AG09309 (cell line): Measurements from ENCODE around the gene CDHR3.

Experiments
- DNase-seq: peaks from one replicate; pipeline ENCODE4 v3.0.0-alpha.2; 2010; ENCODE audit warnings: low read depth
- H3K4me3 ChIP-seq: 2 replicates; pipeline ENCODE4 v1.5.1; 2011; ENCODE audit warnings: mild to moderate bottlenecking, low read depth, low read length, moderate library complexity; ENCODE audit not compliant: control insufficient read depth
- TF ChIP-seq, protein P1 (sequence below): IDR thresholded peaks from 2 replicates; pipeline ENCODE4 v1.5.1; 2011; ENCODE audit warnings: mild to moderate bottlenecking, low read depth, low read length, inconsistent platforms; ENCODE audit not compliant: insufficient read depth, control insufficient read depth; ENCODE audit errors: missing control alignments

The CDHR3 gene

DNA sequence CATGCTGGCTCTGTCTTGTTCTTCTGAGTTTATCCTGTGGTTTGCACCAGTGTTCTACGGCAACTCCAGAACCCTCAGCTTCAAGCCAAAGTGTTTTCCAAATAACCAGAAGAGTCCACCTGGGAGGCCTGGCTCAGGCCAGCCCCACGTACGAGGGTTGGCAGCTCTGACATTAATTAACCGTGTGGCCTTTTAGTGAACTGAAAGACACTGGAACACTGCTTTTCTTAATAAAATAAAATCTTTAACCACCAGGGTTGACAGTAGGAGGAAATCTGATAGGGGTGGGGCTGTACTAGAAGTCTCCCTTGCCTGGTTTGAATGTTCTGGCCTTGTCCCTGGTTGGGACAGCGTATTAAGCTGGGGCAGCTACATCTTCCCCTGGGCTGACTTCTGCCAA lies 84.1 kb downstream of the CDHR3 start:
- TF ChIP-seq, protein P1, sequence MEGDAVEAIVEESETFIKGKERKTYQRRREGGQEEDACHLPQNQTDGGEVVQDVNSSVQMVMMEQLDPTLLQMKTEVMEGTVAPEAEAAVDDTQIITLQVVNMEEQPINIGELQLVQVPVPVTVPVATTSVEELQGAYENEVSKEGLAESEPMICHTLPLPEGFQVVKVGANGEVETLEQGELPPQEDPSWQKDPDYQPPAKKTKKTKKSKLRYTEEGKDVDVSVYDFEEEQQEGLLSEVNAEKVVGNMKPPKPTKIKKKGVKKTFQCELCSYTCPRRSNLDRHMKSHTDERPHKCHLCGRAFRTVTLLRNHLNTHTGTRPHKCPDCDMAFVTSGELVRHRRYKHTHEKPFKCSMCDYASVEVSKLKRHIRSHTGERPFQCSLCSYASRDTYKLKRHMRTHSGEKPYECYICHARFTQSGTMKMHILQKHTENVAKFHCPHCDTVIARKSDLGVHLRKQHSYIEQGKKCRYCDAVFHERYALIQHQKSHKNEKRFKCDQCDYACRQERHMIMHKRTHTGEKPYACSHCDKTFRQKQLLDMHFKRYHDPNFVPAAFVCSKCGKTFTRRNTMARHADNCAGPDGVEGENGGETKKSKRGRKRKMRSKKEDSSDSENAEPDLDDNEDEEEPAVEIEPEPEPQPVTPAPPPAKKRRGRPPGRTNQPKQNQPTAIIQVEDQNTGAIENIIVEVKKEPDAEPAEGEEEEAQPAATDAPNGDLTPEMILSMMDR, result no peak
- DNase-seq, result no peak
- H3K4me3 ChIP-seq, result no peak overlapping the region

- TF ChIP-seq, protein P1, result no peak
- H3K4me3 ChIP-seq, result no peak overlapping the region
- DNase-seq, result no peak
These were observed 85.0 kb downstream of the CDHR3 start for GRCh38 chr7:106047818-106048705.

DNA sequence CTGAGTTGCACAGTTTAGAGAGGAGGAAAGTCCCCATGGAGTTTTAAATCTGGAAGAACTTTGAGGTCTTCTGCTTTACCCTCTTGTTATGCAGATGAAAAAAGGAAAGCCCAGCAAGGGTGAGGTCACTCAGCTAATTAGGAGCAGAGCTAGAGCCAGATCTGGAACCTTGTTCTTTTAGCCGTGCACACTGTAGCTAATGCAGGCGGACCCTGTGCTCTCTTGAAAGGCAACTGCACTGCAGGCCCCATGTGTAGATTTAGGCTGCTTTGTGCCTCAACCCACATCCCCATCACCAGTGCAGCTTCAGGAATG lies 85.6 kb downstream of the CDHR3 start:
- H3K4me3 ChIP-seq, result no peak overlapping the region
- no peak for DNase-seq
- TF ChIP-seq, protein P1, result no peak

DNA sequence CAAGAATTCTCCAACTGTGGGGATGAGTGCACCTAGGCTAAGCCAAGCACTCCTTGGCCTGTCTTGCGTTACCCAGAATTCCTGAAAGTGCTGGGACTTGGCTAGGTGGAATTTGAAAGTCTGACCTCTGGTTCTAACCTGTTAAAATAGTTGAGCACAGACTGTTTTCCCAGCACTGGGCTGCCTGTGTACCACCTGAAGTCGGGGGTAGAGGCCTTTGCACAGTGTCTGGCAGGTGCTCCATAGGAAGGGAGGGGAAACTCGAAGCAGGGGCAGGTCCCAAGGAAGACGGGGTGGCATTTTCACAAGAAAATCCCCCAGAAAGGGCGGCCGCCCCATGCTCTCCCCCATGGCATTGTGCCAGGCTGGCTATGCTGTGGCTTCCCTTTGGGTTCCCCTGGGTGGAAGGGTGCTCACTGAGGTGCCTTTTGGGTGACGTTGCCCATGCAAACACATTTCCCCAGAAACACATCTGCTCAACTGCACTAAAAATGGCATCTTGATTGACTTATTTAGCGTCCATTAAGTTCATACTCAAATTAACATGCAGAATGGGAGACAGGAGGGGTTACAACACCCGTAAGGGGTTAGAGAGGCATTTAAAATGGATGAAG lies 86.2 kb downstream of the CDHR3 start:
- DNase-seq, result no peak
- TF ChIP-seq, protein P1, result no peak
- H3K4me3 ChIP-seq, result no peak overlapping the region

GRCh38 chr7:106050002-106050745 lies 87.1 kb downstream of the CDHR3 start:
- TF ChIP-seq, protein P1, result peak; percentile 36
- DNase-seq, result peak; percentile 32
- no peak overlapping the region for H3K4me3 ChIP-seq

DNA sequence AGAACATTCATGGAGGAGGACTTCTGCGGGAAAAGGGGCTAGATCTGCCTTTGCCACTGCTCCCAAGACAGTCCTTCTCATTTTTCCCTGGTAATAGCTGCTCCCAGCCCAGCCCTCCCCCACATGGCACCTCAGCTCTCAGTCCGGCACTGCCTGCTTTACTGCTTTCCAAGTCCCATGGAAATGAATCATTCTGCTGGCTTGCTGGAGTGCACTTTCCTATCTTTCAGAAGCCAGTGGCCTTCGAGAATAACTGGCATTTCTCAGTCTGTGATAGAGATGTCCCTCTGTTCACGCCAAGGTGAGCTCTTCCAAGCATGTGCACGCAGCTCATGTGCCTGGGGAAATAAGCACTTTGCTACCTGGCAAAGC lies 87.7 kb downstream of the CDHR3 start:
- H3K4me3 ChIP-seq, result no peak overlapping the region
- no peak for DNase-seq
- TF ChIP-seq, protein P1, result no peak
